Measurements from ENCODE around the gene FADS3. TPM values are rescaled to one million over a fixed set of nuclear protein-coding genes. Genes with fewer than 3 reads are reported as not detected.

FADS3 gene
- total and polyA plus RNA-seq, 2 donors (not counting 1 experiment from before 2014, with no cell fraction given) = 79.9 to 224 TPM

GRCh38 chr11:61914471-61915171 lies 23.3 kb upstream of the FADS3 start:
- Histone ChIP-seq H3K4me2 (ENCODE audit: extremely low read depth, insufficient read depth, low read length) (no peak overlapping the region), H2AFZ (ENCODE audit: low read length) (no peak overlapping the region), H3K4me1 (ENCODE audit: control insufficient read depth, extremely low read depth, insufficient read depth, low read length) (peaks cover 5% of the 10 kb centered on the region), H3K4me3 (replicated peaks in 1 of 4; ENCODE audit: control extremely low read depth in 1 of 4, insufficient read depth in 1 of 4, low read depth in 3 of 4, low read length in 4 of 4) (no peak overlapping the region), H3K9me3 (ENCODE audit: control insufficient read depth, insufficient read depth, low read depth, low read length) (no peaks in the 10 kb centered on the region), H3K36me3 (ENCODE audit: control insufficient read depth, insufficient read depth, low read length) (no peaks in the 10 kb centered on the region), H3K27me3 (ENCODE audit: control insufficient read depth, insufficient read depth, low read length) (peaks cover 8% of the 10 kb centered on the region), H3K9ac (ENCODE audit: insufficient read depth, low read length) (no peak overlapping the region), H3K79me2 (ENCODE audit: control insufficient read depth, insufficient read depth, low read length) (no peaks in the 10 kb centered on the region), H4K20me1 (ENCODE audit: control insufficient read depth, extremely low read depth, insufficient read depth, low read length) (no peaks in the 10 kb centered on the region), H3K27ac (ENCODE audit: insufficient read depth, low read length) (no peak overlapping the region)
- no peak for TF ChIP-seq CTCF (conservative IDR thresholded peaks at IDR 0.05 in 1 of 2, IDR thresholded peaks at IDR 0.05 in 1 of 2; ENCODE audit: low read depth in 1 of 2, low read length in 2 of 2)
- TF ChIP-seq EZH2 (IDR thresholded peaks at IDR 0.05; ENCODE audit: low read length, missing control alignments) = no peak
- DNase-seq (ENCODE audit: low read depth in 2 of 2) = no peak

GRCh38 chr11:61913699-61914395 lies 22.5 kb upstream of the FADS3 start:
- H3K4me3 ChIP-seq (replicated peaks in 1 of 4; ENCODE audit: control extremely low read depth in 1 of 4, insufficient read depth in 1 of 4, low read depth in 3 of 4, low read length in 4 of 4) = no peak overlapping the region
- TF ChIP-seq CTCF (conservative IDR thresholded peaks at IDR 0.05 in 1 of 2, IDR thresholded peaks at IDR 0.05 in 1 of 2; ENCODE audit: low read depth in 1 of 2, low read length in 2 of 2) (no peak), EZH2 (IDR thresholded peaks at IDR 0.05; ENCODE audit: low read length, missing control alignments) (no peak)

GRCh38 chr11:61912991-61913698 lies 21.8 kb upstream of the FADS3 start:
- no peak overlapping the region for H3K27ac ChIP-seq (ENCODE audit: insufficient read depth, low read length)
- no peak overlapping the region for H3K4me2 ChIP-seq (ENCODE audit: extremely low read depth, insufficient read depth, low read length)
- H3K9me3 ChIP-seq (ENCODE audit: control insufficient read depth, insufficient read depth, low read depth, low read length) = no peaks in the 10 kb centered on the region
- H3K4me3 ChIP-seq (replicated peaks in 1 of 4; ENCODE audit: control extremely low read depth in 1 of 4, insufficient read depth in 1 of 4, low read depth in 3 of 4, low read length in 4 of 4) = no peak overlapping the region
- H3K27me3 ChIP-seq (ENCODE audit: control insufficient read depth, insufficient read depth, low read length) = no peaks in the 10 kb centered on the region
- DNase-seq (ENCODE audit: low read depth in 2 of 2) = no peak
- no peaks in the 10 kb centered on the region for H3K4me1 ChIP-seq (ENCODE audit: control insufficient read depth, extremely low read depth, insufficient read depth, low read length)
- no peaks in the 10 kb centered on the region for H4K20me1 ChIP-seq (ENCODE audit: control insufficient read depth, extremely low read depth, insufficient read depth, low read length)
- H3K79me2 ChIP-seq (ENCODE audit: control insufficient read depth, insufficient read depth, low read length) = no peaks in the 10 kb centered on the region
- no peak overlapping the region for H2AFZ ChIP-seq (ENCODE audit: low read length)
- TF ChIP-seq EZH2 (IDR thresholded peaks at IDR 0.05; ENCODE audit: low read length, missing control alignments) = no peak
- H3K9ac ChIP-seq (ENCODE audit: insufficient read depth, low read length) = no peak overlapping the region
- H3K36me3 ChIP-seq (ENCODE audit: control insufficient read depth, insufficient read depth, low read length) = no peaks in the 10 kb centered on the region

More at GRCh38 chr11:61913699-61914395, 22.5 kb upstream of the FADS3 start:
- no peaks in the 10 kb centered on the region for H3K79me2 ChIP-seq (ENCODE audit: control insufficient read depth, insufficient read depth, low read length)
- no peak for DNase-seq (ENCODE audit: low read depth in 2 of 2)
- no peak overlapping the region for H3K9ac ChIP-seq (ENCODE audit: insufficient read depth, low read length)
- no peaks in the 10 kb centered on the region for H3K9me3 ChIP-seq (ENCODE audit: control insufficient read depth, insufficient read depth, low read depth, low read length)
- H3K4me2 ChIP-seq (ENCODE audit: extremely low read depth, insufficient read depth, low read length) = no peak overlapping the region
- H3K27ac ChIP-seq (ENCODE audit: insufficient read depth, low read length) = no peak overlapping the region
- peaks cover 3% of the 10 kb centered on the region for H3K4me1 ChIP-seq (ENCODE audit: control insufficient read depth, extremely low read depth, insufficient read depth, low read length)
- H3K27me3 ChIP-seq (ENCODE audit: control insufficient read depth, insufficient read depth, low read length) = no peaks in the 10 kb centered on the region
- H4K20me1 ChIP-seq (ENCODE audit: control insufficient read depth, extremely low read depth, insufficient read depth, low read length) = no peaks in the 10 kb centered on the region
- H3K36me3 ChIP-seq (ENCODE audit: control insufficient read depth, insufficient read depth, low read length) = no peaks in the 10 kb centered on the region
- H2AFZ ChIP-seq (ENCODE audit: low read length) = no peak overlapping the region

Measured in fibroblast of lung (primary cell).